ENCODE data around the gene GCDH.
A peak's percentile ranks its signal among the peaks of the same experiment; 100 is the strongest.

Gene GCDH

DNA sequence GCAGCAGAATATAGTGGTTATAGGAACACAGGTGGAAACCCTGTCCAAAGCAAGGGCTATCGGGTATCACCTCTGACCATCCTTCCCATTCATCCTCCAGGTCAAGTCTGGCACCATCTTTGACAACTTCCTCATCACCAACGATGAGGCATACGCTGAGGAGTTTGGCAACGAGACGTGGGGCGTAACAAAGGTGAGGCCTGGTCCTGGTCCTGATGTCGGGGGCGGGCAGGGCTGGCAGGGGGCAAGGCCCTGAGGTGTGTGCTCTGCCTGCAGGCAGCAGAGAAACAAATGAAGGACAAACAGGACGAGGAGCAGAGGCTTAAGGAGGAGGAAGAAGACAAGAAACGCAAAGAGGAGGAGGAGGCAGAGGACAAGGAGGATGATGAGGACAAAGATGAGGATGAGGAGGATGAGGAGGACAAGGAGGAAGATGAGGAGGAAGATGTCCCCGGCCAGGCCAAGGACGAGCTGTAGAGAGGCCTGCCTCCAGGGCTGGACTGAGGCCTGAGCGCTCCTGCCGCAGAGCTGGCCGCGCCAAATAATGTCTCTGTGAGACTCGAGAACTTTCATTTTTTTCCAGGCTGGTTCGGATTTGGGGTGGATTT, 52.6 kb downstream of the GCDH start:
- Histone ChIP-seq H3K27ac (replicated peaks) (peak overlapping the region; percentile 45), H3K27me3 (ENCODE audit: insufficient read depth, poor library complexity, severe bottlenecking) (no peaks in the 10 kb centered on the region), H3K4me3 (replicated peaks; ENCODE audit: insufficient read depth, low read length) (peak overlapping the region; percentile 13; the same call in 1 of the 2 replicates)
- DNase-seq (ENCODE audit: low read depth in 1 of 2, low spot score in 1 of 2): no peak
- TF ChIP-seq POLR2AphosphoS5 (IDR thresholded peaks at IDR 0.05; ENCODE audit: low read depth): peak; percentile 90
- TF ChIP-seq, protein P1, sequence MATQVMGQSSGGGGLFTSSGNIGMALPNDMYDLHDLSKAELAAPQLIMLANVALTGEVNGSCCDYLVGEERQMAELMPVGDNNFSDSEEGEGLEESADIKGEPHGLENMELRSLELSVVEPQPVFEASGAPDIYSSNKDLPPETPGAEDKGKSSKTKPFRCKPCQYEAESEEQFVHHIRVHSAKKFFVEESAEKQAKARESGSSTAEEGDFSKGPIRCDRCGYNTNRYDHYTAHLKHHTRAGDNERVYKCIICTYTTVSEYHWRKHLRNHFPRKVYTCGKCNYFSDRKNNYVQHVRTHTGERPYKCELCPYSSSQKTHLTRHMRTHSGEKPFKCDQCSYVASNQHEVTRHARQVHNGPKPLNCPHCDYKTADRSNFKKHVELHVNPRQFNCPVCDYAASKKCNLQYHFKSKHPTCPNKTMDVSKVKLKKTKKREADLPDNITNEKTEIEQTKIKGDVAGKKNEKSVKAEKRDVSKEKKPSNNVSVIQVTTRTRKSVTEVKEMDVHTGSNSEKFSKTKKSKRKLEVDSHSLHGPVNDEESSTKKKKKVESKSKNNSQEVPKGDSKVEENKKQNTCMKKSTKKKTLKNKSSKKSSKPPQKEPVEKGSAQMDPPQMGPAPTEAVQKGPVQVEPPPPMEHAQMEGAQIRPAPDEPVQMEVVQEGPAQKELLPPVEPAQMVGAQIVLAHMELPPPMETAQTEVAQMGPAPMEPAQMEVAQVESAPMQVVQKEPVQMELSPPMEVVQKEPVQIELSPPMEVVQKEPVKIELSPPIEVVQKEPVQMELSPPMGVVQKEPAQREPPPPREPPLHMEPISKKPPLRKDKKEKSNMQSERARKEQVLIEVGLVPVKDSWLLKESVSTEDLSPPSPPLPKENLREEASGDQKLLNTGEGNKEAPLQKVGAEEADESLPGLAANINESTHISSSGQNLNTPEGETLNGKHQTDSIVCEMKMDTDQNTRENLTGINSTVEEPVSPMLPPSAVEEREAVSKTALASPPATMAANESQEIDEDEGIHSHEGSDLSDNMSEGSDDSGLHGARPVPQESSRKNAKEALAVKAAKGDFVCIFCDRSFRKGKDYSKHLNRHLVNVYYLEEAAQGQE (IDR thresholded peaks at IDR 0.05; ENCODE audit: insufficient replicate concordance, low read depth): no peak

DNA sequence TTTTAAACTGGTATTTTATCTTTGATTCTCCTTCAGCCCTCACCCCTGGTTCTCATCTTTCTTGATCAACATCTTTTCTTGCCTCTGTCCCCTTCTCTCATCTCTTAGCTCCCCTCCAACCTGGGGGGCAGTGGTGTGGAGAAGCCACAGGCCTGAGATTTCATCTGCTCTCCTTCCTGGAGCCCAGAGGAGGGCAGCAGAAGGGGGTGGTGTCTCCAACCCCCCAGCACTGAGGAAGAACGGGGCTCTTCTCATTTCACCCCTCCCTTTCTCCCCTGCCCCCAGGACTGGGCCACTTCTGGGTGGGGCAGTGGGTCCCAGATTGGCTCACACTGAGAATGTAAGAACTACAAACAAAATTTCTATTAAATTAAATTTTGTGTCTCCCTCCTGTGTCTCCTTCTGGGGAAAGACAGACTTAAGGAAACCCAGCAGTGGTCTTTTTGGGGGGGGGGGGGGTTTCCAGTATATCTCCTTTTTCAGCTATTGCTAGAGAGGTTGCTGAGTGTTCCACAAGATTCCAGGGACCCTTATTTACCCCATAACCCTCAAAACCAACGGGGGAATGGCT, 53.2 kb downstream of the GCDH start:
- H3K27ac ChIP-seq (replicated peaks): peak overlapping the region; percentile 75
- TF ChIP-seq GABPA (IDR thresholded peaks at IDR 0.05; ENCODE audit: low read depth) (no peak), SPI1 (IDR thresholded peaks at IDR 0.05; ENCODE audit: borderline replicate concordance, low read depth) (no peak), POLR2AphosphoS5 (IDR thresholded peaks at IDR 0.05; ENCODE audit: low read depth) (no peak; the same call in 1 of the 2 replicates)
- TF ChIP-seq, protein P1 (IDR thresholded peaks at IDR 0.05; ENCODE audit: insufficient replicate concordance, low read depth): no peak
- TF ChIP-seq, protein P2, sequence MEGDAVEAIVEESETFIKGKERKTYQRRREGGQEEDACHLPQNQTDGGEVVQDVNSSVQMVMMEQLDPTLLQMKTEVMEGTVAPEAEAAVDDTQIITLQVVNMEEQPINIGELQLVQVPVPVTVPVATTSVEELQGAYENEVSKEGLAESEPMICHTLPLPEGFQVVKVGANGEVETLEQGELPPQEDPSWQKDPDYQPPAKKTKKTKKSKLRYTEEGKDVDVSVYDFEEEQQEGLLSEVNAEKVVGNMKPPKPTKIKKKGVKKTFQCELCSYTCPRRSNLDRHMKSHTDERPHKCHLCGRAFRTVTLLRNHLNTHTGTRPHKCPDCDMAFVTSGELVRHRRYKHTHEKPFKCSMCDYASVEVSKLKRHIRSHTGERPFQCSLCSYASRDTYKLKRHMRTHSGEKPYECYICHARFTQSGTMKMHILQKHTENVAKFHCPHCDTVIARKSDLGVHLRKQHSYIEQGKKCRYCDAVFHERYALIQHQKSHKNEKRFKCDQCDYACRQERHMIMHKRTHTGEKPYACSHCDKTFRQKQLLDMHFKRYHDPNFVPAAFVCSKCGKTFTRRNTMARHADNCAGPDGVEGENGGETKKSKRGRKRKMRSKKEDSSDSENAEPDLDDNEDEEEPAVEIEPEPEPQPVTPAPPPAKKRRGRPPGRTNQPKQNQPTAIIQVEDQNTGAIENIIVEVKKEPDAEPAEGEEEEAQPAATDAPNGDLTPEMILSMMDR (IDR thresholded peaks at IDR 0.05; ENCODE audit: insufficient read depth, low read length): no peak
- H3K4me3 ChIP-seq (replicated peaks; ENCODE audit: insufficient read depth, low read length): 0 out of 2 replicates have a peak overlapping the region, but pooled peaks have one; percentile 2

DNA sequence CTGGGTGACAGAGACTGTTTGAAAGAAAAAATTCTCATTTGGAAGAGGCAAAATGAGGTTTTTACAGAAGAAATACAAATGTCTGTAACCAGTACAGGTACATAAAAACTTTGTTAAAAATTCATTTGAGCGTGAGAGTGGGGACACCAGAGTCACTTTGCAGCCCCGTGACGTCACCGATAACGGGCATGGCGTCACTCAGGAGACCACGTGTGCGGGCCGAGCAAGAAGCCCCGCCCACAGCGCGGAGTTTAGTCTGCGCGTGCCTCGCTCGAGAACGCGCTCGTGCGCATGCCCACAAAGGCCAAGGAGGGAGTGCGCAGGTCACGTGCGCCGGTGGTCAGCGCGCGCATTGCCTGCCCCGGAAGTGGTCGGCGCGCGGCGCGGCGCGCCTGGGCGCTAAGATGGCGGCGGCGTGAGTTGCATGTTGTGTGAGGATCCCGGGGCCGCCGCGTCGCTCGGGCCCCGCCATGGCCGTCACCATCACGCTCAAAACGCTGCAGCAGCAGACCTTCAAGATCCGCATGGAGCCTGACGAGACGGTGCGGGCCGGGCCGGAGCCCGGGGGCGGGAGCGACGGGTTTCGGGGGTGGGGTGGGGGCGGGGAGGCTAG, 54.6 kb downstream of the GCDH start, which contains the start of gene RAD23A:
Gene RAD23A (plus strand): TSS at position 384 of the 613 bp plus-strand sequence. CDS start 87 bp downstream, at position 471.
- peak; percentile 97 for DNase-seq (ENCODE audit: low read depth in 1 of 2, low spot score in 1 of 2)
- H3K4me3 ChIP-seq (replicated peaks; ENCODE audit: insufficient read depth, low read length): peak within 1 kb of the TSS; percentile 81
- H3K27ac ChIP-seq (replicated peaks): peak within 1 kb of the TSS; percentile 75
- H3K27me3 ChIP-seq (ENCODE audit: insufficient read depth, poor library complexity, severe bottlenecking): no peaks in the 10 kb centered on the region
- TF ChIP-seq GABPA (IDR thresholded peaks at IDR 0.05; ENCODE audit: low read depth) (peak; percentile 72), POLR2AphosphoS5 (IDR thresholded peaks at IDR 0.05; ENCODE audit: low read depth) (peak; percentile 100), SPI1 (IDR thresholded peaks at IDR 0.05; ENCODE audit: borderline replicate concordance, low read depth) (no peak; the same call in 1 of the 2 replicates)
- TF ChIP-seq, protein P2 (IDR thresholded peaks at IDR 0.05; ENCODE audit: insufficient read depth, low read length): no peak
- TF ChIP-seq, protein P1 (IDR thresholded peaks at IDR 0.05; ENCODE audit: insufficient replicate concordance, low read depth): peak; percentile 63

More for the DNA sequence above, 53.2 kb downstream of the GCDH start:
- no peaks in the 10 kb centered on the region for H3K27me3 ChIP-seq (ENCODE audit: insufficient read depth, poor library complexity, severe bottlenecking)
- DNase-seq (ENCODE audit: low read depth in 1 of 2, low spot score in 1 of 2): no peak
